ENCODE results near the gene CALCB. TPM values are rescaled to one million over a fixed set of nuclear protein-coding genes. Genes with fewer than 3 reads are reported as not detected.
"Not testable (repeated sequence)": the region's sequence is repeated elsewhere in the genome, so short reads cannot be mapped to it uniquely, and the experiment has no call there.

CALCB gene
- total RNA-seq, 1 experiment from 2014 or later = not detected

DNA sequence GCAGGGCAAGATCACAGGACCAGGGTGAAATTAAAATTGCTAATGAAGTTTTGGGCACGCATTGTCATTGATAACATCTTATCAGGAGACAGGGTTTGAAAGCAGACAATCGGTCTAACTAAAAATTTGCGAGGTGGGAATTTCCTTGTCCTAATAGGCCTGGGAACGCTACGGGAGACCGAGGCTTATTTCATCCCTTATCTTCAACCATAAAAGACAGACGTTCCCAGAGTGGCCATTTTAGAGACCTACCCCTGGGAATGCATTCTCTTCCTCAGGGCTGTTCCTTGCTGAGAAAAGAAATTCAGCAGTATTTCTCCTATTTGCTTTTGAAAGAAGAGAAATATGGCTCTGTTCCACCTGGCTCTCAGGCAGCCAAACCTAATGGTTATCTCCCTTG lies 3.6 kb upstream of the CALCB start:
- DNase-seq (ENCODE audit: low read depth, low spot score); in situ Hi-C loops (cut with HindIII; ENCODE audit: low pct_unique_long_range_greater_than_20kb, low sequenced_read_pairs): not testable (repeated sequence)

DNA sequence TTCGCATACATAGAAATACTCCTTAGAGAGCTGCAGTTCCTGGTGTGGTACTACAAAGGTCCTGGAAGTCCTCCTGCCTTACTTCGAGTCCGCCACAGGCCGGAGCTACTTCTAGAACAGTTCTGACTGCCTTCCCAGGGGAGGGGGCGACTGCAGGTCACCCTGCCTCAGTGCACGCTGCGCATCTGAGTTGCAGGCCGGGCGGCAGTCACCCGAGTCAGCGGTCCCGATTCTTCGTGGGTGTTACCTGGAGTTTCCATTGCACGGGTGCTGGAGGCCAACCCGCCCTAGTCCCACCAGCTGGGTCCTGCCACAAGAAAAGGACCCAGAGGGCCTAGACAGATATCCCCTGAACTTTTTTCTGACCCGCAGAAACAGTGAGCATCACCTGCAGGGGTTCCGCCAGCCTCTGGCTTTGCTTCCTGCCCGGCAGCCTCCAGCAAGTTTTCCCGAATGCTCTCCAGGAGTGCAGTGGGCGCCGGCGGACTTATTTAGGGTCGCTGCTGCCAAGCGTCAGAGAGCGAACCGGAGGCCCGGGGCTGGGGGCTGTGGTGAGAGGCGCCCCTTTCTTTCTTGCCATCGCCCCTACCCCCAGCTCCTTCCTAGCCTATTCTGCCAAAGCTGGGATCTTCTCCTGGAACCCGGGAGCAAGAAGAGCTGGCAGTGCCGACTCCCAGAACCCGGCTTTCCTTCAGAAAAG lies 1.7 kb upstream of the CALCB start:
- DNase-seq (ENCODE audit: low read depth, low spot score) = no peak
- in situ Hi-C loops (cut with HindIII; ENCODE audit: low pct_unique_long_range_greater_than_20kb, low sequenced_read_pairs) = no loop called here

DNA sequence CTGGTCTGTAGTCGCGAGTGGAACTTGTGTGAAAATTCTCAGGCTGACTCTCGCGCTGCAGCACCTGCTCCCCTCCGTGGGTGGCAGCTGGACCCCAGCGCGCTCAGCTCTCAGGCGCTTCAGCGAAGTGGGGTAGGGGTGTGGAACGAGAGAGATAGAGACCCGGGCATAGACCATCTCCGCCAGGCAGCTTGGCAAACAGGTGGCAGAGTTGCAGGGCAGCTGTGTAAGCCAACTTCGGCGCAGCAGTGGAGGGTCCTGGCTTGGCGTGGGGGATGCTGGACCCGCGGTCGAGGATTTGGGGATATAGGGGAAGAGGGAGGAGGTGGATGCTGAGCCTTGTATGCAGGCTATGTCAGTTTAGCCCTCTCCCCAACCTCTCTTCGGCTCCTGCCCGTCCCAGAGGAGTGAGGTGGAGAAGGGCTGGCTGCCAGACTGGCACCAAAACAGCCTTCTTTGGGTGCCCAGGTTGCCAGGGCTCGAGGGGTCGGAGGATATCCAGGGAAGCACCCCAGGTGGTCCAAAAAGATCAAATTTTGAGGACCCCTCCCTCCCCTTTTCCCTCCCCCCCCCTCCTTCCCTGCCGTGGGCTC lies 746 bp upstream of the CALCB start:
- in situ Hi-C loops (cut with HindIII; ENCODE audit: low pct_unique_long_range_greater_than_20kb, low sequenced_read_pairs) = no loop called here
- no peak for DNase-seq (ENCODE audit: low read depth, low spot score)

DNA sequence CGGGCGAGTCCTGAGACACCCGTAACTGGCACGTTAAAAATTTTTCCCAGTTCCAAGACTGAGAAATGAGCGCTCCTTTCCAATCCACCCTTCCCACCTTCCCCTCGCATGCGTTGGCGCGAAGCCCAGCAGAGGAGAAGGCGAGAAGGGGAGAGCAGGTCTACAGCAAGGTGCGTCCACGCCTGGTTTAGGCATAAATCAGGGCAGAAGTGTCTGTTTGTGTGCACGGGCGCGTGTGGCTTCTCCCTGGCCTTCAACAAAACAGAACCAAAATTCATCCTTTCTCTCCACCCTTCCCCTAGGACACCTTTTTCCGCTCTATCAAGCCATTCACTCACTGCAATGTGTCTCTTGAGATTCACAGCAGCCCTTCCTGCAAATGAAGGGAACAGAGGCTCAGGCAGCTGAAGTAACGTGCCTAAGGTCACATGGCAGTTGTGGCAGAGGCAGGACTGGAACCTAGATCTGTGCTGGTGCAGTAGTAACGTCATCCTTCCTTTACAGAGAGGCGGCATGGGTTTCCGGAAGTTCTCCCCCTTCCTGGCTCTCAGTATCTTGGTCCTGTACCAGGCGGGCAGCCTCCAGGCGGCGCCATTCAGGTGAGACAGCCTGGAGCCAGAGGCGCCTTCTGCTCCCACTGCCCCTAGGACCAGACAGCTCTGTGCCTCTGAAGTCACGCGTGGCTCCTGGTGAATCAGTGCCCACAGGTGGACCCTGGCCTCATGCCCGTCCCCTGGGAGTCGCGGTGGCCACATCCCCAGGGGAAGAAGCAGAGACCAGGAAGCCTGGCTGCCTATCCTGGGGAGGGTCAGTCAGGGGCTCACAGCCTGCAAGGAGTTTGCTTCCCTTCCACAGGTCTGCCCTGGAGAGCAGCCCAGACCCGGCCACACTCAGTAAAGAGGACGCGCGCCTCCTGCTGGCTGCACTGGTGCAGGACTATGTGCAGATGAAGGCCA lies 1.1 kb downstream of the CALCB start:
- DNase-seq (ENCODE audit: low read depth, low spot score) = peak; percentile 82
- in situ Hi-C loops (cut with HindIII; ENCODE audit: low pct_unique_long_range_greater_than_20kb, low sequenced_read_pairs) = no loop called here

DNA sequence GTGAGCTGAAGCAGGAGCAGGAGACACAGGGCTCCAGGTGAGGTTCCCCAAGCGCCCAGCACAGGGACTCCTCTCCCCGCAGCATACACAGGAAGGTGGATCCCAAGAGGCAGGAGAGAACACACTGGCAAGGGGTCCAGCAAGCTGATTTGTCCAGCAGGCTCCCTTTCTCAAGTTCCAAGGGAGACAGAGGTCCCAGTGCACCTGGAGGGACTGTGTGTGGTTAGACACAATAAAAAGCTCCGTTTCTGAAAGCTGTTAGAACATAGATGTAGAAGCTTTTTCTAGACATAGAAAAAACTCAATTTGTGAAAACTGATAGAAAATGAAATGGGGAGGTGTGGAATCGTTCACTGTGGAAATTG lies 1.8 kb downstream of the CALCB start:
- in situ Hi-C loops (cut with HindIII; ENCODE audit: low pct_unique_long_range_greater_than_20kb, low sequenced_read_pairs) = no loop called here
- no peak for DNase-seq (ENCODE audit: low read depth, low spot score)

DNA sequence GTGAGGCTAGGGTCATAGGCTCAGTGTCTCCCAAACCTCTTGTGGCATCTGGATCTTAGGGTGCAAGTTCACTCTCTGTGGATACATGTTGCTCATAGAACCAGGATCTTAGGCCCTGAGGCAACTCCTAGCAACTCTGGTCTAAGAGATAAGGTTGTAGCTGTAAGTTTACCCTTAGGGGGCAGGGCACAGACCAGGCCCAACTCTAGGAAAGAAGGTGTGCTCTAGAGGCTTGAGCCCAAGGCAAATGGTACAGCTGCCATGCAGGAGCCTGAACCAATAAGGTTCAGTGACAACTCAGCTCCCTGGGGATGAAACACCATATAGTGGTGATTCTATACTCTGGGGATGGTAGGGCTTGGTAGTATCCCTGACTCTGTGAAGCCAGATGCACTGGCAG lies 17.8 kb downstream of the CALCB start:
- in situ Hi-C loops (cut with HindIII; ENCODE audit: low pct_unique_long_range_greater_than_20kb, low sequenced_read_pairs) = no loop called here
- no peak for DNase-seq (ENCODE audit: low read depth, low spot score)

DNA sequence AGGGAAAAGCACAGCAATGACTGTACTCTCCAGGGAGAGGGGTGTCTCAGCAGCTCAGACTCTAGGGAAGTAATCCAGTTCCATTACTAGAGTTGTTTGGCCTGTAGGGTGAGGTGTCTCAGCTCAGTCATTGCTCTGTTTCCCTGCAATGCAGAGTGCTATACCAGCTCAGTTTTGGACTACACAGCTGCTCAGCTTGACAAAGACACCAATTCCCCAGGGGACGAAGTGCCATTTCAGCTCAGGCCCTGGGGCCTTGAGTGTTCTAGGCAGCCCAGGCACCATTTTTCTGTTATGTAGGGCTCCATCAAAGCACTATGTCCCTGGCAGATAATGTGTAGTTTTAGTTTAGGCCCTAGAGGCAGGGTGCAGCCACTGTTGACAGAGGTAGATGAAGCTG lies 18.2 kb downstream of the CALCB start:
- DNase-seq (ENCODE audit: low read depth, low spot score) = no peak
- in situ Hi-C loops (cut with HindIII; ENCODE audit: low pct_unique_long_range_greater_than_20kb, low sequenced_read_pairs) = no loop called here

DNA sequence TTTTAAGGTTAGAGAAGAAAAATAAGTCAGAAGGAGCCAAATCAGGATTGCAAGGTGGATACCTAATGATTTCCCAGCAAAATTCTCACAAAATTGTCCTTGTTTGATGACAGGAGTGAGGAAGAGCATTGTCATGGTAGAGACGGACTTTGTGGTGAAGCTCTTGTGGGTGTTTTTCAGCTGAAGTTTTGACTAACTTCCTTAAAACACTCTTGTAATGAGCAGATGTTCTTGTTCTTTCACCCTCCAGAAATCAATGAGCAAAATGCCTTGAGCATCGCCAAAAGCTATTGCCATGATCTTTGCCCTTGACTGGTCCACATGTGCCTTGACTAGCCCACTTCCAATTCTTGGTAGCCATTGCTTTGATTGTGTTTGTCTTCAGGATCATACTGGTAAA lies 20.0 kb downstream of the CALCB start:
- in situ Hi-C loops (cut with HindIII; ENCODE audit: low pct_unique_long_range_greater_than_20kb, low sequenced_read_pairs) = no loop called here
- no peak for DNase-seq (ENCODE audit: low read depth, low spot score)

DNA sequence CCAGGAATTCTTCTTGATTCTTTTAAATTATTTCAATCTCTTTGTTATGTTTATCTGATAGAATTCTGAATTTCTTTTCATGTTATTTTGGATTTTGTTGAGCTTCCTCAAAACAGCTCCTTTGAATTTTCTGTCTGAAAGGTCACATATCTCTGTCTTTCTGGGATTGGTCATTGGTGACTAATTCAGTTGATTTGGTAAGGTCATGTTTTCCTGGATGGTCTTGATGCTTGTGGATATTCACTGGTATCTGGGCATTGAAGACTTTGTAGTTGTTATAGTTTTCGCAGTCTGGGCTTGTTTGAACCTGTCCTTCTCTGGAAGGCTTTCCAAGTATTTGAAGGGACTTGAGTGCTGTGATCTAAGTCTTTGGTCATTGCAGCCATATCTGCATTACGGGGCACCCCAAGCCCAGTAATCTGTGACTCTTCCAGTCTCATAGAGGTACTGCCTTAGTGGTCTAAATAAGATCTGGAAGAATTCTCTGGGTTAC lies 22.4 kb downstream of the CALCB start:
- in situ Hi-C loops (cut with HindIII; ENCODE audit: low pct_unique_long_range_greater_than_20kb, low sequenced_read_pairs) = no loop called here
- DNase-seq (ENCODE audit: low read depth, low spot score) = no peak

DNA sequence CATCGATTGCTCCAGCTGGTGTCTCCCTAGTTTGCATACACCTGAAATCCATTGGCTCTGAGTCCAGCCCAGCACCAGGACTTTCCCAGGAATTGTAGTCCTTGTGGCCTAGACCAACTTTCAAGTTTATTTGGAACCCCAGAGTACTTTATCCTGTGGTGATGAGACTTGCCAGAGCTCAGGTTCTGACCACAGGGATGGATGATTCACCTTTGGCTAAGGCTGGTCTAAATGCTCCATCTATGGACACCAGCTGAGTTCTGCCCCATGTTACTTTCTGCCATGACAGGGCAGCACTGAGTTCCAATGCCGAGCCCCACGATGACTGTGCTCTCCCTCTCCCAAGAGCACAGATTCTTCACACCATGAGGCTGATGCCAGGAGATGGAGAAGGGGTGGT lies 24.0 kb downstream of the CALCB start:
- DNase-seq (ENCODE audit: low read depth, low spot score) = no peak
- in situ Hi-C loops (cut with HindIII; ENCODE audit: low pct_unique_long_range_greater_than_20kb, low sequenced_read_pairs) = no loop called here

DNA sequence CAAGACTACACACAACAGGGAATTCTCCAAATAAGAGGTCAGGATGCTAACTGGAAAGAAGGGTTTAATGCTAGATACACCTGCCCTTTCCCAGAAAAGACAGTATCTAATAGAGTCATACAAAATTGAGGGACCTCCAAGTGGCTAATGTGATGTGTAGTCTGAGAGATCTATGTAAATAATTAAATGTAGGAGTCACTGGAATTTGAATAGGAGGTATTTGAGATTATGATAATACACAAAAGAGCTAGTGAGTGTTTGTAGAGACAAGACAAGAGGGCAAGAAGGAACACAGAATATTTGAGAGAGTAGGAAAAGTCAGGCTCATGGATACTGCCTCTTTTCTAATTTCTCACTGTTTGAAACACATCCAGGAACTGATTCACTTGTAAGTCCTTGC lies 25.9 kb downstream of the CALCB start:
- DNase-seq (ENCODE audit: low read depth, low spot score) = no peak
- in situ Hi-C loops (cut with HindIII; ENCODE audit: low pct_unique_long_range_greater_than_20kb, low sequenced_read_pairs) = no loop called here

DNA sequence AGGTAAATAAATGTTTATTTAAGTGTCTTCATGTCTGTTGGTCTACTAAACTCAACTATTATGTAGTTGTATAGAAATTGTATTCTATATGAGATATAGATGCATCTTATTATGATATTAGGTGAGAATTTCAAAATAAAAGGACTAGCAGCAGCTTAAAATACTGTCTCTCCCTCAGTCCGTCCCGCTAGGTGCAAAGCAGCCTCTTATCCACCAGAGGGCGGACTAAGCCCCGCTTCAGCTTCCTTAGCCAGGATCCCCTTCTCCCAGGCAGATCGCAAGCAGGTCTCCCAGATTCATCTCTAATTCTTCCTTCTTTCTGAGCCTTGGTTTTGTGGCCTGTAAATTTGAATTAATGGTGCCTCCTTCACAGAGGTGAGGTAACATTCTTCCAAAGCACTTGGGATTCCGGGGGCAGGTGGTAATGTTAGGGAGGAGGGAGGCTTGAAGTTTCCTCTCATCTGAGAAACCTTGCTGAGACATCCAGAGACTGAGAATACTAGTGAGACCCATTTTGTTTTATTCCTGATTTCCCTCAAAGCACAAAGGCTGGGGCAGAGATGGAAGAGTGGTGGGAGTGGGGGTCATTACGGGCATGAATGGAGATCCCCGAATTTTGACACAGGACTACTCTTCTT lies 27.8 kb downstream of the CALCB start:
- DNase-seq (ENCODE audit: low read depth, low spot score) = peak; percentile 72
- in situ Hi-C loops (cut with HindIII; ENCODE audit: low pct_unique_long_range_greater_than_20kb, low sequenced_read_pairs) = no loop called here

DNA sequence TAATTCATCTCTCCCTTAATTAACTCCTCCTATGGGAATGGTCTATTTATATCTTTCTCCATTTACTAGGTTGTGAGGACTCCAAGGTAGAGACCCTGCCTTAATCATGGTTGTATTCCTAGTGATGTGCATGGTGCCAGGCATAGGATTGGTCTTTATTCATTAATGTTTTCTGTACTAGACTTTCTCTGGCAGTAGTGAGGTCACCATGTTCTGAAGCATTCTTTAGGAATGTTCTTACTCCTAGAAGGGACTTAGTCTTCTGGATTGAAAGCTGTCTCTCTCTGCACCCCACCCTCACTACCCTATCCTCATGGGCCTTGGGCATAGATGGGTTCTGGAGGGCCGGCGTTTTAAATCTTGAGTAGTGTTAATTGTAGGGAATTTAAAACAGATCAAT lies 30.8 kb downstream of the CALCB start:
- in situ Hi-C loops (cut with HindIII; ENCODE audit: low pct_unique_long_range_greater_than_20kb, low sequenced_read_pairs) = no loop called here
- DNase-seq (ENCODE audit: low read depth, low spot score) = no peak

DNA sequence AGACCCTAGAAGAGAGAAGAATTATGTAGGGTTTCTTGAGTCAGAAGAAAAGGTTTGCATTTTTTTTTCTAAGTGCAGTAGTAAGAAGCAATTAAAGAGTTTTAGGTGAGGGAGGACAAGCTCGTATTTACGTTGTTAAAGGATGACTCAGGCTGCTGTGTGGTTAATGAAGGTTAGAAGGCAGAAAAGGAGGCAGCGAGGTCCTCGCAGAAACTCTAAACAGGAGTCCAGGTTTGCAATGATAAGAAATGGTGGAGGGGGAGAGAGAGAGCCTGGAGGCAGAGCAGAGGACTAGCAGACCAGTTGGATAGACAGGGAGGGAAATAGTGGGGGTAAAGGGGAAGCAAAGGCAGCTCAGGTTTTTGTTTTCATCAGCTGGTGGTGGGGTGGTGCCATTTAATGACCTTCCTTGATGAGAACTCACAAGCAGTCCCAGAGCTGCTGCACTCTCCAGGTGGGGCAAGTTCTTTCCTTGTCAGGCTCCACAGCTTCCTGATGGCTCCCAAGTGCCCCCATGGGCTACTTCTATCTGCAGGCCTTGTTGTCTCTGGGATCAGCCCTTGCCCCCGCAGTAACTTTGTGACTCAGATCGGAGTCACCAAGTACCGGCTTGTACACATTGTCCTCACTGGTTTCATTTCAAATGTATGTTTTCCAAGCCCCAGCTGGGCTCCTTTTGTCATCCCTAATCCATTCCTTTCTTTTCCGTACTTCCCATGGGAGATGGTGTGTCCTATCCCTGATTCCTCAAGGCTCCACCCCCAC lies 33.0 kb downstream of the CALCB start:
- no peak for DNase-seq (ENCODE audit: low read depth, low spot score)

DNA sequence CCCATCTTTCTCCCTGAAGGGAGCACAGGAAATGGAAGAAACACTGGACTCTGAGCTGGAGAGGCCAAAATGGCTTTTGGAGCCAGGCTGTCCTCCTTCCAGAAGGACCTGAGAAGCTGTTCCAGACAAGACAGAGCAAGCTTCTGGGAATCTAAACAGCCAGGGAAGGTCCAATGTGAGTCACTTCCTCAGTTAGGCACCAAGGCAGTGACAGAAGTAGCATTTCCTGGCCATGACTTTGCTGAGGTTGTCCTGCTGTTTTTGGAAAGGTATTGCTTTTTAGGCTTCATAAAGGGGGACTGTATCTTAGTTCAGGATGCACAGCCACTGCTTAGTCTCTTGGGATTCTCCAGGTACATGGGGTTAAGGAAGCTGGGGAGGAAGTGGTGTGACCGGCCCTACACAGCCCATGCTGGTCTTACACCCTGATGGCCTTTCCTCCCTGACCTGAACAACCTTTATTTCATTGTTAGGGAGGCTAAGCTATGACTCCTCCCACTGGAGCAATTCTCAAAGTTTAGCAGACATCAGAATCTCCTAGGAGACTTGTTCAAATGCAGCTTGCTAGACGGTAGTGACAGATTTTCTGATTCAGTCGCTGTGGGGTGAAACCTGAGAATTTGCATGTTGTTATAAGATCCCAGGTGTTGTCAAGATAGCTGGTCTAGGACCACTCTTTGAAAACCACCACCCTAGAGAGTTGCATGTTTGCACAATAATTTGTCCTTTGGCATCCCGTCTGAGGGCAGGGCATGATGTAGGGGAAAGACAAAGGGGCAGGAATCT lies 34.5 kb downstream of the CALCB start:
- in situ Hi-C loops (cut with HindIII; ENCODE audit: low pct_unique_long_range_greater_than_20kb, low sequenced_read_pairs) = no loop called here
- no peak for DNase-seq (ENCODE audit: low read depth, low spot score)

More for the DNA sequence above, 33.0 kb downstream of the CALCB start:
- in situ Hi-C loops (cut with HindIII; ENCODE audit: low pct_unique_long_range_greater_than_20kb, low sequenced_read_pairs) = no loop called here

DNA sequence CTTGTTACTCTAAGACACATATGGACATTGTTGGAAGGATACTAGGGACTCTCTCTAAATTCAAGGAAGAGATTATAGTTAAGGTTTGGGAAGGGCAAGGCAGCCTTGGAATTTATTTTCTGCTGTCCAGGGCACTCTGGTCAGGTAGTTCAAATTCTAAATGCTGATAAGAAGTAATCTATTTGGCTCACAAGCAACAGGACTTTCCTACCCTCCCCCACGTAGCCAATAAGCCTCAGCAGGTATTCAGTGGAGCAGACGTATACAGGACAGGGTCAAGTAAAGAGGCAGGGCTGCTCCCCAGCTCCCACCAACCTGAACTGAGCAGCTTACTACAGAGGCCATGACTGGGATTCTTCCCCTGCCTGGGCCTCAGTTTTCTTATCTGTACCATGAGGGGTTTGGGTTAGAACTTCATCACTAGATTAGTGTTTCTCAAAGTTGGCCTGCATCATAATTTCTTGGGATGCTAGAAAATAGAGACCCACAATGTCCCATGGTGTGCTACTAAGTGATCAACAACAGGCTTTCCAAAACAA lies 35.3 kb downstream of the CALCB start:
- in situ Hi-C loops (cut with HindIII; ENCODE audit: low pct_unique_long_range_greater_than_20kb, low sequenced_read_pairs) = no loop called here
- no peak for DNase-seq (ENCODE audit: low read depth, low spot score)

Measured in SK-MEL-5 (cell line).